Liver (tissue), 9 donors: ENCODE data around the gene IRF6. TPM values are rescaled to one million over a fixed set of nuclear protein-coding genes. Genes with fewer than 3 reads are reported as not detected.

Experiments used
- DNase-seq: peaks from one replicate; pipeline ENCODE4 v3.0.0-alpha.2; 2017; ENCODE audit warnings: low spot score
- H3K27ac ChIP-seq, 2 donors: one replicate each; pipeline ENCODE4 v1.7.0; 2013; ENCODE audit warnings: inconsistent platforms in 2 of 2, low read length in 2 of 2, control low read depth in 1 of 2, low read depth in 1 of 2, mild to moderate bottlenecking in 1 of 2
- H3K27me3 ChIP-seq, 4 donors: one replicate each; pipeline versions ENCODE4 v1.6.1 to v1.7.0; 2013; ENCODE audit warnings: low read length in 3 of 4, inconsistent platforms in 1 of 4, mild to moderate bottlenecking in 1 of 4, moderate library complexity in 1 of 4; ENCODE audit not compliant: control insufficient read depth in 4 of 4, insufficient read depth in 4 of 4
- H3K36me3 ChIP-seq, 4 donors: one replicate each; pipeline versions ENCODE4 v1.6.1 to v1.7.0; 2013; ENCODE audit warnings: low read length in 3 of 4, mild to moderate bottlenecking in 3 of 4, low read depth in 1 of 4, moderate library complexity in 1 of 4; ENCODE audit not compliant: control insufficient read depth in 4 of 4, insufficient read depth in 3 of 4
- H3K4me1 ChIP-seq, 4 donors: one replicate each; pipeline versions ENCODE4 v1.6.1 to v1.7.0; 2013; ENCODE audit warnings: low read length in 3 of 4, mild to moderate bottlenecking in 3 of 4, moderate library complexity in 1 of 4; ENCODE audit not compliant: control insufficient read depth in 4 of 4, insufficient read depth in 4 of 4
- H3K4me3 ChIP-seq, 3 donors: one replicate each; pipeline versions ENCODE4 v1.6.1 to v1.7.0; 2013; ENCODE audit warnings: low read length in 3 of 3, control low read depth in 1 of 3, low read depth in 1 of 3, mild to moderate bottlenecking in 1 of 3
- H3K9ac ChIP-seq, 2 donors: one replicate each; pipeline ENCODE4 v1.7.0; 2013; ENCODE audit warnings: low read length in 2 of 2, mild to moderate bottlenecking in 2 of 2, moderate library complexity in 2 of 2, control low read depth in 1 of 2, low read depth in 1 of 2
- H3K9me3 ChIP-seq, 4 donors: one replicate each; pipeline versions ENCODE4 v1.6.1 to v1.7.0; 2013; ENCODE audit warnings: low read length in 3 of 4; ENCODE audit not compliant: control insufficient read depth in 4 of 4
- CTCF ChIP-seq: fragments of 150-350 bp; IDR thresholded peaks from 2 replicates; pipeline ENCODE4 v1.5.1; 2017; ENCODE audit warnings: improper control_type of control experiment, low read depth, low read length; ENCODE audit not compliant: missing input control
- EGR1 ChIP-seq, 2 donors: IDR thresholded peaks; 2 replicates each; pipeline ENCODE4 v1.6.1; 2016 to 2018; ENCODE audit warnings: antibody characterized with exemption in 2 of 2, low read depth in 2 of 2
- FOXA1 ChIP-seq: IDR thresholded peaks from 2 replicates; pipeline ENCODE4 v1.6.1; 2016; ENCODE audit warnings: antibody characterized with exemption
- FOXA2 ChIP-seq: IDR thresholded peaks from 2 replicates; pipeline ENCODE4 v1.6.1; 2016; ENCODE audit warnings: antibody characterized with exemption
- GABPA ChIP-seq, 2 donors: IDR thresholded peaks in 1 of 2; conservative IDR thresholded peaks in 1 of 2; 2 replicates each; pipeline ENCODE4 v1.6.1; 2016; ENCODE audit warnings: antibody characterized with exemption in 2 of 2, mild to moderate bottlenecking in 1 of 2, moderate library complexity in 1 of 2
- HNF4A ChIP-seq, 2 donors: conservative IDR thresholded peaks; 2 replicates each; pipeline ENCODE4 v1.6.1; 2016; ENCODE audit warnings: antibody characterized with exemption in 2 of 2, mild to moderate bottlenecking in 2 of 2
- HNF4G ChIP-seq: IDR thresholded peaks from 2 replicates; pipeline ENCODE4 v1.6.1; 2016; ENCODE audit warnings: antibody characterized with exemption
- JUND ChIP-seq, 2 donors: IDR thresholded peaks; 2 replicates each; pipeline ENCODE4 v1.6.1; 2016; ENCODE audit warnings: antibody characterized with exemption in 2 of 2
- MAX ChIP-seq: IDR thresholded peaks from 2 replicates; pipeline ENCODE4 v1.6.1; 2016; ENCODE audit warnings: antibody characterized with exemption
- NR2F2 ChIP-seq: IDR thresholded peaks from 2 replicates; pipeline ENCODE4 v1.6.1; 2016; ENCODE audit warnings: antibody characterized with exemption
- RAD21 ChIP-seq, 2 donors: IDR thresholded peaks; 2 replicates each; pipeline ENCODE4 v1.6.1; 2016; ENCODE audit warnings: antibody characterized with exemption in 2 of 2, mild to moderate bottlenecking in 2 of 2
- RXRA ChIP-seq, 2 donors: IDR thresholded peaks; 2 replicates each; pipeline ENCODE4 v1.6.1; 2017 to 2018; ENCODE audit warnings: antibody characterized with exemption in 2 of 2, mild to moderate bottlenecking in 1 of 2
- SP1 ChIP-seq: IDR thresholded peaks from 2 replicates; pipeline ENCODE4 v1.6.1; 2018; ENCODE audit warnings: antibody characterized with exemption, mild to moderate bottlenecking
- TAF1 ChIP-seq: conservative IDR thresholded peaks from 2 replicates; pipeline ENCODE4 v1.6.1; 2016; ENCODE audit warnings: antibody characterized with exemption, mild to moderate bottlenecking
- YY1 ChIP-seq: IDR thresholded peaks from 2 replicates; pipeline ENCODE4 v1.6.1; 2016; ENCODE audit warnings: antibody characterized with exemption, mild to moderate bottlenecking
- ZBTB33 ChIP-seq: IDR thresholded peaks from 2 replicates; pipeline ENCODE4 v1.6.1; 2016; ENCODE audit warnings: antibody characterized with exemption
- WGBS: extraction: QIAGEN DNeasy Blood & Tissue Kit; methylation state at CpG from one replicate; pipeline ENCODE4 v1.1.7; 2013; 5-methylcytosine and 5-hydroxymethylcytosine counted together
- polyA plus RNA-seq, 2 donors: library from polyadenylated mRNA; stranded (reverse) in 1 of 2; unstranded in 1 of 2; fragments of 200-250 nt in 1 of 2; fragments of >200 nt in 1 of 2; fragmentation: Nextera tagmentation in 1 of 2; extraction: Ambion mirVana in 1 of 2; gene quantifications; one replicate each; pipeline versions ENCODE4 v1.2.1 to v1.2.3, GENCODE V29; 2013 to 2015
- total RNA-seq, 2 donors: library from RNA; depleted of rRNA; stranded (reverse); fragments of >200 nt; gene quantifications; one replicate each; pipeline ENCODE4 v1.2.3, GENCODE V29; 2014
- TF ChIP-seq, protein P1 (sequence below): IDR thresholded peaks from 2 replicates; pipeline ENCODE4 v1.6.1; 2016; ENCODE audit warnings: antibody characterized with exemption
- TF ChIP-seq, protein P2 (sequence below): IDR thresholded peaks from 2 replicates; pipeline ENCODE4 v1.6.1; 2016; ENCODE audit warnings: antibody characterized with exemption, mild to moderate bottlenecking
- donor health status: healthy.
- donor health status: healthy.
- donor health status: healthy.
- donor health status: healthy.
- donor health status: healthy.

The IRF6 gene
- total and polyA plus RNA-seq, 4 donors: 0.51 to 29.3 (median 14.3) TPM

DNA sequence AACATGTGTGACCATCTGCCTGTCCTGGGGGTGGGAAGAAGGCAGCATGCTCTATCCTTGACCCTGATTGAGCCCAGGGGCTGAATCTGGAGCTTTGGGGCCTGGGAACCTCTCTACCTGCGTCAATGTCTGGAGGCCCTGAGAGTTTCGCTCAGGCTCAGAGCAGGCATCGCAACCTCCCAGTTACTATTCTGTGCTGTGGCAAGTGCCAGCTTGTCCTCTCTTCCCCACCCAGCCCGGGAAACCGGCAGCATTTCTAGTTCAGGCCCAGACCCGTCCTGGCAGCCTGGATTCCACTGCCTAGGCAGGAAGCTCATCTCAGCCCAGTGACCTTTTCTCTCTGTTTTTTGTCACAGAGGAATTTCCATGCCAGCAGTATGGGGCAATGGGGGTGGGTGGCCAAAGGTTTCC lies 10.0 kb upstream of the IRF6 start:
- TF ChIP-seq, protein P1, sequence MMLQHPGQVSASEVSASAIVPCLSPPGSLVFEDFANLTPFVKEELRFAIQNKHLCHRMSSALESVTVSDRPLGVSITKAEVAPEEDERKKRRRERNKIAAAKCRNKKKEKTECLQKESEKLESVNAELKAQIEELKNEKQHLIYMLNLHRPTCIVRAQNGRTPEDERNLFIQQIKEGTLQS: no peak
- no peak for TF ChIP-seq FOXA1
- no peak for TF ChIP-seq EGR1 (IDR thresholded peaks at IDR 0.05; ENCODE audit: low read depth in 2 of 2)
- no peak for TF ChIP-seq FOXA2
- TF ChIP-seq TAF1: no peak
- TF ChIP-seq, protein P2, sequence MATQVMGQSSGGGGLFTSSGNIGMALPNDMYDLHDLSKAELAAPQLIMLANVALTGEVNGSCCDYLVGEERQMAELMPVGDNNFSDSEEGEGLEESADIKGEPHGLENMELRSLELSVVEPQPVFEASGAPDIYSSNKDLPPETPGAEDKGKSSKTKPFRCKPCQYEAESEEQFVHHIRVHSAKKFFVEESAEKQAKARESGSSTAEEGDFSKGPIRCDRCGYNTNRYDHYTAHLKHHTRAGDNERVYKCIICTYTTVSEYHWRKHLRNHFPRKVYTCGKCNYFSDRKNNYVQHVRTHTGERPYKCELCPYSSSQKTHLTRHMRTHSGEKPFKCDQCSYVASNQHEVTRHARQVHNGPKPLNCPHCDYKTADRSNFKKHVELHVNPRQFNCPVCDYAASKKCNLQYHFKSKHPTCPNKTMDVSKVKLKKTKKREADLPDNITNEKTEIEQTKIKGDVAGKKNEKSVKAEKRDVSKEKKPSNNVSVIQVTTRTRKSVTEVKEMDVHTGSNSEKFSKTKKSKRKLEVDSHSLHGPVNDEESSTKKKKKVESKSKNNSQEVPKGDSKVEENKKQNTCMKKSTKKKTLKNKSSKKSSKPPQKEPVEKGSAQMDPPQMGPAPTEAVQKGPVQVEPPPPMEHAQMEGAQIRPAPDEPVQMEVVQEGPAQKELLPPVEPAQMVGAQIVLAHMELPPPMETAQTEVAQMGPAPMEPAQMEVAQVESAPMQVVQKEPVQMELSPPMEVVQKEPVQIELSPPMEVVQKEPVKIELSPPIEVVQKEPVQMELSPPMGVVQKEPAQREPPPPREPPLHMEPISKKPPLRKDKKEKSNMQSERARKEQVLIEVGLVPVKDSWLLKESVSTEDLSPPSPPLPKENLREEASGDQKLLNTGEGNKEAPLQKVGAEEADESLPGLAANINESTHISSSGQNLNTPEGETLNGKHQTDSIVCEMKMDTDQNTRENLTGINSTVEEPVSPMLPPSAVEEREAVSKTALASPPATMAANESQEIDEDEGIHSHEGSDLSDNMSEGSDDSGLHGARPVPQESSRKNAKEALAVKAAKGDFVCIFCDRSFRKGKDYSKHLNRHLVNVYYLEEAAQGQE: no peak
- TF ChIP-seq YY1: no peak
- no peak for TF ChIP-seq JUND (IDR thresholded peaks at IDR 0.05)
- no peak for TF ChIP-seq HNF4G
- no peak for TF ChIP-seq RAD21 (IDR thresholded peaks at IDR 0.05)
- TF ChIP-seq GABPA (IDR thresholded peaks at IDR 0.05 in 1 of 2, conservative IDR thresholded peaks at IDR 0.05 in 1 of 2): no peak
- no peak for TF ChIP-seq RXRA (IDR thresholded peaks at IDR 0.05)
- no peak for TF ChIP-seq NR2F2
- TF ChIP-seq MAX: no peak
- TF ChIP-seq CTCF: no peak
- no peak for TF ChIP-seq ZBTB33
- no peak for TF ChIP-seq HNF4A (conservative IDR thresholded peaks at IDR 0.05)
- TF ChIP-seq SP1: no peak
- H3K9ac ChIP-seq: no peak overlapping the region
- no peaks in the 10 kb centered on the region for H3K36me3 ChIP-seq
- DNase-seq: no peak
- H3K27me3 ChIP-seq: no peaks in the 10 kb centered on the region
- H3K9me3 ChIP-seq: no peaks in the 10 kb centered on the region
- no peak overlapping the region for H3K27ac ChIP-seq
- WGBS: 82% methylated on average over 6 of the region's 6 CpGs
- H3K4me1 ChIP-seq: no peaks in the 10 kb centered on the region
- no peak overlapping the region for H3K4me3 ChIP-seq

- H3K9ac ChIP-seq: no peak overlapping the region
- no peaks in the 10 kb centered on the region for H3K4me1 ChIP-seq
- no peak overlapping the region for H3K4me3 ChIP-seq
- DNase-seq: no peak
- H3K36me3 ChIP-seq: no peaks in the 10 kb centered on the region
- 81% methylated on average over 3 of the region's 3 CpGs for WGBS
- H3K27me3 ChIP-seq: no peaks in the 10 kb centered on the region
- H3K9me3 ChIP-seq: no peaks in the 10 kb centered on the region
- H3K27ac ChIP-seq: no peak overlapping the region
- TF ChIP-seq ZBTB33 (no peak), RXRA (IDR thresholded peaks at IDR 0.05) (no peak), RAD21 (IDR thresholded peaks at IDR 0.05) (no peak), HNF4G (no peak), JUND (IDR thresholded peaks at IDR 0.05) (no peak), TAF1 (no peak), NR2F2 (no peak)
- TF ChIP-seq, protein P2: no peak
Observed at GRCh38 chr1:209815490-209815889, 9.5 kb upstream of the IRF6 start.
